ENCODE data around the gene EXD3. TPM values are rescaled to one million over a fixed set of nuclear protein-coding genes. Genes with fewer than 3 reads are reported as not detected.

EXD3 gene
- total RNA-seq, 1 donor, result 28.3 TPM

DNA sequence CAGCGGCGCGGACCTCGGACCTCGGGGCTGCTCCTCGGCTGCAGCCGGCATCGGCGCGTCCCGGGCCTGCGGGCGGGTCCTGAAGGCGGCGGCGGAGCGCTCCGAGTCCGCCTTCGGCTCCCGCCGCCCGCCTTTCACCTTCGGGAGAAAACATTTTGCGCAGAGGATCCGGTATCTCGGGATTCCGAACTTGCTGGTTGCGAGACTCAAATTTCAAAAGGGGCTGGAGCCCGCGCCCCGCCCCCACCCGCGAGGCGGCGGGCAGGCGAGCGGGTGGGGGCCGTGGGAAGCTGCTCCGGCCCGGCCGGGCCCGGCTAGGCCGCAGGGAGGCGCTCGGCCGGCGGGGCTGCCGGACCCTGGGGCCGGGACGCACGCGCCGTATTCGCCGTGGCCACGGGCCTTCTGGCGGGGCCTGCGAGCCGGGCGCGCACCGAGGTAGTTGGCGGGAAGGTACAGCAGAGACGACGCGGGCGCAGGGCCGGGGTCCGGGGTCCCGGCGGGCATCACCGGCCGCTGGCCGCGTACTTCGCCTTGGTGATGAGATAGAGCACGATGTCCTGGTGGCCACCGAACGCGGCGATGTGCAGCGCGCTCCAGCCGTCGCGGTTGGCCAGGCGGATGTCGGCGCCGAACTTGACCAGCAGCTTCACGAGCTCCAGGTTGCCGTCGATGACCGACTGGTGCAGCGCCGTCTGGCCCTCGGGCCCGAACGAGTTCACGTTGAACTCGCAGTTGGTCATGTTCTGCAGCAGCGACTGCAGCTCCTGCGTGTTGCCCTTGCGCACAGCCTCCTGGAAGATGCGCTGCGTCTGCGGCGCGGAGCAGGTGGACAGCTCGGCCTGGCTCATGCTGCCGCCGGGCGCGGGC lies 121.6 kb downstream of the EXD3 start:
- DNase-seq (ENCODE audit: low read depth in 2 of 3, low spot score in 2 of 3), result no peak

DNA sequence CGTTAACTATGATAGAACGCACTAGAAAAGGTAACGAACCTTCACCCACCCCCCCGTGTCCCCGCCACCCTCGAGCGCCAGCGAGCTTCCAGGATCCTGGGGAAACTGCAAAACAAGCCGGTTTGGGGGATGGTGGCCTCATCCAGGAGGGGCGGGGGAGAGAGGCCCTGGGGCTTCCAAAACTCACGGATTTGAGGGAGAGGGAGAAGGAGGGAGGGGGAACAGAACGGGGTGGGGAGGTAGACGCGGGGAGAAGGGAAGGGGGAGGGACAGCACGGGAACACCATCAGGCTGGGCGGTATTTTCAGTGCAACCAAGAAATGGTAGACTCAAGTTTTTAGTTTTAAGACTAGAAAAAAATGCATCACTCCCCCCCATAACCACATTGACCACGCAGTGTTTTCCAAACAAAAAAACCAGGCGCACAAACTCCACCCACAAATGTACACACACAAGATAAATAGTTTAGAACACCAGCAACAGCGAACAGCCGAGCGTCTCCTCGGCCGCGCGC lies 122.3 kb downstream of the EXD3 start:
- DNase-seq (ENCODE audit: low read depth in 2 of 3, low spot score in 2 of 3), result peak in 1 of 3 donors; percentile 39

DNA sequence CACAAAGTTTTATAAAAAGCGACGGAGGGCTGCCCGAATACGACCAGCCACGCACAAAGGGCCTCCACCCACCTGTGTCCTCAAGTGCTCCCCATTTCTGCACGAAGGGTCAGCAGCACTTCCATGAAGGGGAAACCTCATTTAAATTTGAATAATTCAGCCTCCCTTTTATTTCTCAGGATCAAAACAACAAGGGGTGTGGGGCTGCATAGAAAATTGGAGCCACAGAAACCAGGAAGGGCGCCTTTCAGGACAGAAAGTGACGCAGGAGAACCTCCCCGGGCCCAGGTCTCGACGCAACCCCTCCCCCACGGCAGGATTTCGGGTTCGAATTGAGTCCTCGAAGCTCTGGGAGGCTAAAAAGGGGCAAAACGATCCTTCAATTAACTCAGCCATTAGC lies 123.0 kb downstream of the EXD3 start:
- DNase-seq (ENCODE audit: low read depth in 2 of 3, low spot score in 2 of 3), result no peak

DNA sequence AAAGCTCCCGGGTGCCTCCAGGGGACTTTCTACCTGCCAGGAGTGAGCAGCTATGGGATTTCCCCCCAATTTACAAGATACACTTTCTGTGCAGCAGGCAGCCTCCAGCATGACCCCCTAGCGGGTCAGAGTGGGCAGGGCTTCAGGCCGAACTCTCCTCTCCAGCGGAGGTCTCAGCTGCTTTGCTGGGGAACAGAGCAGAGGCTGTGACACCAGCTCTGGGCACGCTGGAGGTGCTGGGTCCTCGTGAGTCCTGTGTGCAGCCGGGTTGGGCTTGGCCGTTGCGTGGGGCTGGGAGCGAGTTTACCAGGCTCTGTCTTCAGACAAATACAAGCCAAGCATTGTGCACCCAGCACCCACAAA lies 123.8 kb downstream of the EXD3 start:
- DNase-seq (ENCODE audit: low read depth in 2 of 3, low spot score in 2 of 3), result no peak

DNA sequence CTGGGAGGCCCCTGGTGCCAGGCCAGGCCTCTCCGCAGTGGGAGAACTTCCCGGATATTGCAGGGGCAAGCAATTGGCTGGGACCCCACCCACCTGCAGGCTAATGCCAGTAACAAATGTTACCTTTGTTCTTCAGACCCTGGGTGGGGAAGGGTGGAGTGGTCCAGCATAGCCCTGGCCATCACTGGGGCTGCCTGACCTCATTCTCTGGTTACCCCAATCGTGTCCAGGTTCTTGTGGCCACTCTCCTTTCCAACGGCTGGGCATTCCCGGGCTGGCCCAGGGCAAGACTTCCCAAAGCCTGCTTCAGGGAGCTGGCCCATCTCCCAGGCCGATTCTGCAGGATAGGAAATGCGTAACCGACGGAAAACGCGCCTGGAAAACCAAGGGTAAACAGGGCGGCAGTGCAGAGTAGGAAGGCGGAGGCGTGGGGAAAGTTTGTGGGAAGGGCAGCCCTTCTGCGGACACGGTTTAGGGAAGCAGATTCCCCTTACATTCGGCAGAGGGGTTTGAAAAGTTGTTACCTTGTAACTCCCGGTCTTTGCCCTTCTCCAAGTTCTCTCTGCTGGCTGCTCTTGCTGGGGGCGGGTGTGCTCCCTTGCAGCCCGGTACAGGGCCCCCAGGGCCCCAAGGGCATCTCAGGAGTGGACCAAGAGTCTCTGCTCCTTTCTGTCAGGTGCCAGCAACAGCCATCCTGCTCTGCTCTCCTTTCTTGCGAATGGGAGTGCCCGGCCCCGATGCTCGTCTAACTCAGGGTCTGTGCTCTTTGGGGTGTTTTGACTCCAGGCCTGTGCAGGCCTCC lies 124.4 kb downstream of the EXD3 start:
- no peak for DNase-seq (ENCODE audit: low read depth in 2 of 3, low spot score in 2 of 3)

DNA sequence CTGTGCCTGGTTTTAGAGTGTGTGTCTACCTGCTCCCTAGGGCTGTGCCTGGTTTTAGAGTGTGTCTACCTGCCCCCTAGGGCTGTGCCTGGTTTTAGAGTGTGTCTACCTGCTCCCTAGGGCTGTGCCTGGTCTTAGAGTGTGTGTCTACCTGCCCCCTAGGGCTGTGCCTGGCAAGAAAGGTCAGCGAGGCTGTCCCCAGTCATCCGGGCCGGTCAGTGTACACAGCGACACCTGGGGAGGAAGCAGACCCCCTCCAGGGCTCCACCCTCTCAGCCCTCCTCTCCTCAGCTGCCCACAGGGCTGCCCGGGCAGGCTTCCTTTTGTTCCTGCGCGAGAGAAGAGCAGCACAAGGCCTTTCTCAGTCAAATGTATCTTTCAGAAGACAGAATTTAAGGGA lies 125.0 kb downstream of the EXD3 start:
- DNase-seq (ENCODE audit: low read depth in 2 of 3, low spot score in 2 of 3), result no peak

DNA sequence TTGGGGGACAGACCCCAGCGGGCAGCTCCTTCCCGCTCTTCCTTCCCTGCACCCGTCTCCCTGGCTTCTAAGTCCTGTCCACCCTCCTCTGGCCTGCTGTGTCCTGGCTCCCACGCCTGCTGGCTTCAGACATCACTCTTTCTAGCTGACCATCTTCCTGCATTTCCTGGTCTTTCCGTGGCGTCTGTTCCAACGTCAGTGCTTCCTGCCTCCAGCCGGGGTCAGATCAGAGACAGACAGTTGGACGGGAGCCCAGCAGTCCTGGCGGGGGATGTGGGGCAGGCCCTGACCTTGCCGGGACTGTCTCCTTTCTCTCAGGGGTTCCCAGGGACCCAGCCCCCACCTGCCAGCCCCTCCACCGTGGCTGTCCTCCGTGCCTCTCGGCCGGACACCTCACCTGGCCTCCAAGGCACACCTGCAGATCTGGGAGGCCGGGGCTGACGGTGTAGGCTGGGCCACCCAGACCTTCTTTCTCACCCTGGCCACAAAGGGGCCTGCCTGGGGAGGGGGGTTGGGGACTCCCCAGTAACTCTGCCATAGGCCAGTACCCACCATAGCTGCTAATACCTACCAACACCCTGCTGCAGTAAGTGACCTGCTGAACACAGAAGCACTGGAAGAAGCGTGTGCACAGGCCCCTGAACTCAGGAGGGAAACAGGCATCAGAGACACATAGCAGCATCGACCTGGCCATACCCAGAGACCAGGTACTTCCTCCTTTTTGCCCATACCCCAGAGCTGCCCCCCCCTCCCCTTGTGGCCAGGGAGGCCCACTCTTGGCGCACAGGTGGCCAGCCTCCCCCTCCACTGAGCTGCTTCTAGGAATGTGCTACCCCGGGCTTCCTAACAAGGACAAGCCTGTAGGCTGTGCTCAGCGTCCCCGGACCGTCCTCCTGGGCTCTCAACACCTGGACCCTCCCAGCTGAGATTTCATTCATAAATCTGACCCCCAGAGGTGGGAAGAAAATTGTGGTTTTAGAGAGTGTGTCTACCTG lies 126.0 kb downstream of the EXD3 start:
- DNase-seq (ENCODE audit: low read depth in 2 of 3, low spot score in 2 of 3), result peak in 1 of 3 donors; percentile 46

DNA sequence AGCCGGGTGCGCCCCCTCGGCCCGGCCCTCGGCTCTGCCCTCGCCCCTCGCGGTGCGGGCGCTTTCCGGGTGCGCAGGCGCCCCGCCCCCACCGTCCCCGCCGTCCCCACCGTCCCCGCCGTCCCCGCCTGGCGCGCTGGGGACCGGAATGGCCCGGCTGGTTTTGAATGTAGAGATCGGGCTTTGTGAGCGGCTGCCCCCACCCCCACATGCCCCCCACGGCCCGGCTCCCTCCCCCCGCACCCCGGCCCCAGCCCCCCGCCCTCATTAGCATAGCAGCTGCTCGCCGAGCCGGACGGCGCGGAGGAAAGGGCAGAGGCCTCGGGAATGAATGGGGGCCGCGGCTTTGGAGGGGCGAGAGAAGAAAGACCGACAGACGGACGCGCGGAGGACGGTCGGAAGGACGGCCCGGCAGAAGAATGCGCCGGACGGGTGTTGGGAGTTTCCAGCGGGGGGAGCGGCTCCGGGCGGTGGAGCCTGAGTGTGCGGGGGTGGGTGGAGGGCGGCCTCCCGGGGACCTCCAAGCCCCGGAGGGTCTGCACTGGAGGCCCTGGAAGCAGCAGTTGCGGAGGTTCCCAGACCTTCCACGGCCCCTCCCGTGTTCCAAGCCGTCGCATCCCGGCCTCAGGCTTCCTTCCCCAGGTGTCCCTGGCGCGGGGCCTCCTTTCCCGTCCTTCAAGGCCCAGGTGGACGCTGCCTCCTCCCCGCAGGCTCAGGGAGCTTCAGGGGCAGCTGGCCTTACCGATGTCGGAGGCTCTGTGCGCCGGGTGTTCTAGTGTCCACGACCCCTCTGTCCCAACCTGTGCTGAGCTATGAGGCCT lies 126.9 kb downstream of the EXD3 start:
- DNase-seq (ENCODE audit: low read depth in 2 of 3, low spot score in 2 of 3), result no peak

DNA sequence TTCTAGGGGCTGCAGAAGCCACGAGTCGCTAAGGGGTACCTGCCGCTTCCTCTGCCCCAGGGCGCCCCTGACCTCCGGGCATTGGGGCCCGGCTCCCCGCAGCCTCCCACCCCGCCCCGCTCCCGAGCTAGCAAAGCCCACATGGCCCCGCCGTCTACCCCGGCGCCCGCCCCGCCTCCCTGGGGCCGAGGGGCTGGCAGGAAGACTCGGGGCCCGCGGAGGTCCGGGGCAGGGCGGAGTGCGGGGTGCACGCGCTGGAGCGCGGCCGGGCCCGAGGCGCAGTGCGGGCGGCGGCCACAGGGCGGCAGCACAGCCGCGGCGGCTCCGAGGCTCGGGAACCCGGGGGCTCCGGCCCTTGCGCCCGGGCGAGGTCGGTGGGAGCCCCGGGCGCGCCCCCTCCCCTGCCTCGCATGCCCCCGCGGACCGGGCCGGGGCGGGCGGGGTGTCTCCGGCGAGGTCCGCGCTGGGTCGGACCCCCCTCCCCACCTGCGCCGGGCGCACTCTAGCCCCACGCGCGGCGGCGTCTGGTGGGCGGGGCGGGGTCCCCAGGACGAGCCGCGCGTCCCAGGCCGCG lies 127.6 kb downstream of the EXD3 start:
- peak in 1 of 3 donors; percentile 63 for DNase-seq (ENCODE audit: low read depth in 2 of 3, low spot score in 2 of 3)

DNA sequence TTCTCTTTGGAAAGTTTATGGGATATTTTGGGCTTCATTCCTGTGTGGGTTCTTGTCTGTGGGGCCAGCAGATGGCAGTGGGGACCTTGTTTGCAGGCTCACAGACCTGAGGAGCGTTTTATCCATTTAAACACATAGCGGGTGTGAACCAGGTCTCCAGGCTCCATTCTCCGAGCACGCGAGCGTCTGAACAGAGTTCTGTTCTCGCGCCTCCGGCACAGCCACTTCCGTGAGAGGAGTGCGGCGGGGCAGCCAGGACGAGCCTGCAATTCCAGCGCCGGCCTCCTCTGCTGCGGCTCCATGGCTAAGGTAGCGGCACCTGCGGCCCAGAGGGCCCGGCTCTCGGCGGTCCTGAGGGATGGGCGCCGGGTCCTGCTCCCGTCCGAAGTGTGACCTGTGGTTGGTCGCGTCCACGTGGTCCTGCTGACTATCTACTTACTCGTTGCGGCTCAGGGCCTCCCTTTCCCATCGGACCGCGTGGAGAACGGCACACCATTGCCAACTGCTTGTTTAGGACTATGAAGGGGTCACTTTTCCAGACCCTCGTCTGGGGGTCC lies 128.2 kb downstream of the EXD3 start:
- DNase-seq (ENCODE audit: low read depth in 2 of 3, low spot score in 2 of 3), result peak in 1 of 3 donors; percentile 39

DNA sequence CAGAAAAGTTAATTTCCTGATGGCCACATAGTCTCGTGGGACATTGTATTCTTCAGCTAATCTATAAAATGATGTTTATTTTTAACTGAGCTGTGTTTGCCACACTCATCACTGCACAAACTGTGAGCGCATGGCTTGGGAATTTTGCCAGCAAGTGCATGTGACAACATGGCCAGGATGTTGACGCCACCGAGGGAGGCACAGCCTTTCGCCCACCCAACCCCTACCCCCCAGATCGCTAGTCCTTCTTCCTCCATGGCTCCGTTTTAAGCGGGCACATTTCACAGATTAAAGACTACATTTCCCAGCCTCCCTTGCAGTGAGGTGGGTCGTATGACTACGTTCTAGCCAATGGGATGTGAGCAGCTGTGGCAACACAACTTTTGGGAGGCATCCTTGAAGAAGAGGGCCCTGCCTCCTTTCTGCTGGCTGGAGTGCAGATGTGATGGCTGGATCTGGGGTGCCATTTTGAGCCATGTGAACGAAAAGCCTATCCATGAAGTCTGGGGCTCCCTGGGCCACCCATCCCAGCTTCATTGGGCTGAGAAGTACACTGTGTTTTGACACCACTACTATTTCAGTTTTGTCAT lies 128.8 kb downstream of the EXD3 start:
- peak in 1 of 3 donors; percentile 71 for DNase-seq (ENCODE audit: low read depth in 2 of 3, low spot score in 2 of 3)

DNA sequence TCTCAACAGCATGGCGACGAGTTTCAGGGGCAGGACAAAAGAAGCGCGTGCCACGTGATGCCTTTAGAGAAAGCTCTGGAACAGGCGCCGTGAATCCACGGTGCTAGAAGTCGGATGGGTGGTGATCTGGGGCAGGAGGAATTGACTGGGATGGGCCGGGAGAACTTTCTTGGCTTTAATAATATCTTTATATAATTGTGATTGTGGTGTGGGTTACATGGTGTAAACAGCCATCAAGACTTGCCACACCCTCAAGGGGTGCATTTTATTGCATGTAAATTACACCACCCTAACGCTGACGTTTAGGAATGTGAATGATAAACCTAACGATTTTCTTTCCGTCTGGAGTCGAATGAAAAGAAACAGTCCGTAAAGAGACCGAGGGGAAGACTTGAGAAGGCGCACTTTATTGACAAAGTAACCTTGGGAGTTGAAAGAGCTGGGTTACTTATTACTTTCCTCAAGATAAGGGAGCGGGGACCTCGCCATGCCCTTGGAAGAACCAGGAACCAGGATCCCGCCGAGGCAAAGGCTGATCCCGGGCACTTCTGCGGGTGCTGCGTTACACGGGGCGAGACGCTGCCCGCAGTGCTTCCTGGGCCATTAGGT lies 129.4 kb downstream of the EXD3 start:
- DNase-seq (ENCODE audit: low read depth in 2 of 3, low spot score in 2 of 3), result no peak

DNA sequence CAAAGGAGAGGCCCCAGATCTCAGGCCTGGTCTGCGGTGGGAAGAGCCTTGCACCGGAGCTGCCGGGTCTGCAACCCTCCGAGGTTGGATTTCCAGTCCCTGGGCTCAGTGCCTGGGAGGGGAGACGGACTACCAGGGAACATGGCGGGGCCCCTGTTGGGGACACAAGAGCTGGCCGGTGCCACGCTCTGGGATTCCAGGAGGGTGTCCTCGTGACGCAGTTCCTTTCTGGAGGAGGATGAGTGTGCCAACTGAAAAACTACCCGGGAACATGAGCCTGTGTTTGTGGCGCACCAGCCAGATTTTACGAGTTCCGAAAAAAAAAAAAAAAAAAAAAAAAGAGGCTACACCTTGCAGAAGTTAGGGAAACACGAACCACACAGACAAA lies 129.9 kb downstream of the EXD3 start:
- DNase-seq (ENCODE audit: low read depth in 2 of 3, low spot score in 2 of 3), result no peak

DNA sequence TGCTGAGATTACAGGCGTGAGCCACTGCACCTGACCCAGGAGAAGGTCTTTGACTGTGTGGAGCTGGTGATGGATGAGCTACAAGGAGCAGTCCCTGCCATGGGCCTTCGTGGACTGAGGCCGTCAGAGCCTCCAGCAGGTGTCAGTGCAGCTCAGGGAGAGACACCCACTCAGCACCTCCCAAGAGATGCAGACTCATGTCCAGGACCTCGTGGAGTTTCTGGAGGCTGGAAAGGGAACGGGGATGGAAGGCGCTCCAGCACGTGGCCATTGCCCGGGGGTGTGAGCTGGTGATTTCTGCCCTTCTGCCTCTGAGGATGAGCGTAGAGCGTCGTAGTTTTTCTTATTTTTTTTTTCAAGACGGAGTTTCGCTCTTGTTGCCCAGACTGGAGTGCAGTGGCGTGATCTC lies 136.0 kb downstream of the EXD3 start:
- DNase-seq (ENCODE audit: low read depth in 2 of 3, low spot score in 2 of 3), result peak in 1 of 3 donors; percentile 75

DNA sequence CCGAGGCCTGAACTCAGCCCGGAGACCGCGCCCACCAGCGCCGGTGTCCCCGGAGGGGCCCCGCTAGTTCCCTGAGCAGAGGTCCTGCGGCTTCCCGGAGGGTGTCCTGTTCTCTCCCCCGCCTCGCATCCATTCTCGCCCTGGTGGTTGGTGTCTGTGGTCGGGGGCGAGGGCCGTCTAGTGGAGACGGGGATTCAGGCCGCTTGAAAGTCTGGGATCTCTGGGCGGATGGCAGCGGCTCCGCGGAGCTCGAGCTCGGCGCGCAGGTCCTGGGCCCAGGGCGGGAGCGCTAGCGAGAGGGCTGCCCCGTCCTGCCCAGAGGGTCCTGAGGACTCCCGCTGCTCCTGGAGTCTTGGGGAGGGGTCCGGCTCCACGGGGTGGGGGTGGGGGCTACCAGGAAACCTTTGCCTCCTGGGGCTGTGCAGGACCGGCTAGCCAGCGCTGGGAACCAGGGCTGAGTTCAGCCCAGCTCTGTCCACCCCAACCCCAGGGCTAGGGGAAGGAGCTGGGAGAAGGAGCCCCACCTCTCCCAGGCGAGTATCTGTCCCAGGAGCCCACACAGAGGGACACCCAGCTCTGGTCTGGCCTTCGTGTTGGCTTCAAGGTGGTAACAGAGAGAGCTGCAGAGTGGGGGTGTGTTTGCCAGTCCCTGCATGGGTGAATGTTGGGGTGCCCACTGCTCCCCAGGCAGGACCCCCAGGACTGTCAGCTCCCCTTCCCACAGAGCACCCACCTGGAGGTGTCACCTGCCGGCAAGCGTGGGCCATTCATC lies 141.4 kb downstream of the EXD3 start:
- DNase-seq (ENCODE audit: low read depth in 2 of 3, low spot score in 2 of 3), result no peak

DNA sequence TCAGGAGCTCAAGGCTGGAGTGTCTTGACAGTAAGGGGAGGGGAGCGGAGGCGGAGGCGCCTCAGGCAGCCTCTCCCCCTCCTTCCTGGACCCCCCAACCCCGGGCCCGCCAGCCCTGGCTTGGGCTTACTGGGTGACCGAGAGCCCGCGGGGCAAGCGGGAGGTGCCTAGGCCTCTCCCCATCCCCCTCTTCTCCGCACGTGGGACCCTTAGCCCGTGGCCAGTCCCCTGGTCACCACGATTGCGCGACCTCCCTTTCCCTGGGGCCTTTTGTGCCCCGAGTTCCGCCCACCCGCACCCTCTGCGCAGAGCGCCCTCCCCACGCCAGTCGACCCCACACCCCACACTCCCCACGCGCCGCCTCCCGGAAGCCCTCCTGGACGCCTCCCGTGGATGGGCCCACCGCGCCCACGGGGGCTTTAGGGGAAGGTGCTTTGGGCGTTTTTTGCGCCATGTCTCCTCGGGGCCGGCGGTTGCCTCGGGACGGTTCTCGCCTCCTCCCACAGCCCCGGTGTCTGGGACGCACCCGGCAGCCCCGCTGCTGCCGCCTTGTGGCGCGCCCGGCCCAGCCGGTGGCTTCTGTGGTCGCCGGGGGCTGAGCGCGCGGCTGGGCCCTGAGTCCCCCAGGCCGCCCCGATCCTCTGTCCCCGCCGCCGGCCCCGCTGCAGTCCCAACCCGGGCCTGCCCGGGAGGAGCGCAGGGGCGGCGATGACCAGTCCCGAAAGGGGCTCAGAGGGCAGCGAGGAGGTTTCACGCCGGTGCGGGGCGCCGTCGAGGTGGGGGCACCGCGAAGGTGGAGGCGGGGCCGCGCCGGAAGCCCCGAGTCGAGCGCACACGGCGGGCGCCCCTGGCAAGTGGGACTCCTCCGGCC lies 142.3 kb downstream of the EXD3 start:
- DNase-seq (ENCODE audit: low read depth in 2 of 3, low spot score in 2 of 3), result peak in 1 of 3 donors; percentile 35
